ENCODE data around the gene AGA. TPM values are rescaled to one million over a fixed set of nuclear protein-coding genes. Genes with fewer than 3 reads are reported as not detected.

The AGA gene
- total and polyA plus RNA-seq, 10 of the 15 experiments (the other 5 are each of a cell fraction or from before 2014, with no cell fraction given) = 17.1 to 37.6 (median 24.5) TPM

- Histone ChIP-seq H3K9me3 (replicated peaks; ENCODE audit: control insufficient read depth, insufficient read depth, low read length) (no peaks in the 10 kb centered on the region), H3K27ac (ENCODE audit: control insufficient read depth, insufficient read depth) (no peak overlapping the region), H3K4me1 (ENCODE audit: control insufficient read depth, insufficient read depth, low read length) (no peaks in the 10 kb centered on the region), H3K4me3 (no peak overlapping the region), H3K36me3 (ENCODE audit: control insufficient read depth in 2 of 2, insufficient read depth in 2 of 2, low read length in 1 of 2) (no peaks in the 10 kb centered on the region), H3K9ac (ENCODE audit: control insufficient read depth, insufficient read depth, low read length) (no peak overlapping the region), H3K4me2 (ENCODE audit: control insufficient read depth, insufficient read depth) (no peak overlapping the region), H4K20me1 (ENCODE audit: control insufficient read depth, insufficient read depth) (no peaks in the 10 kb centered on the region), H3K27me3 (replicated peaks in 1 of 2; ENCODE audit: control insufficient read depth in 2 of 2, insufficient read depth in 2 of 2, low read length in 1 of 2) (no peaks in the 10 kb centered on the region), H3K79me2 (ENCODE audit: control insufficient read depth, insufficient read depth, low read length) (no peaks in the 10 kb centered on the region), H2AFZ (ENCODE audit: control insufficient read depth, low read depth, low read length) (no peak overlapping the region)
- CTCF ChIA-PET = interaction anchor here (1.0 kb wide), 1 partner anchor 141 kb away, joined by 3 read pairs; no protein-coding TSS in a partner anchor
- FAIRE-seq (no peak), DNase-seq (ENCODE audit: low read depth, low spot score) (no peak), ATAC-seq (no peak)
- POLR2A ChIA-PET = no interaction called here
- TF ChIP-seq TCF12 (IDR thresholded peaks at IDR 0.05; ENCODE audit: low read depth, low read length) = no peak
- TF ChIP-seq CBFB (IDR thresholded peaks at IDR 0.05; ENCODE audit: low read depth) = no peak
- TF ChIP-seq SPI1 (IDR thresholded peaks at IDR 0.05; ENCODE audit: borderline replicate concordance, insufficient read depth, low read depth, low read length) = no peak
- TF ChIP-seq BHLHE40 (IDR thresholded peaks at IDR 0.05; ENCODE audit: borderline replicate concordance in 1 of 2, low read depth in 2 of 2, low read length in 1 of 2) = no peak
- no peak for TF ChIP-seq HDAC2 (IDR thresholded peaks at IDR 0.05)
- TF ChIP-seq KLF5 (IDR thresholded peaks at IDR 0.05; ENCODE audit: partially characterized antibody) = no peak
- no peak for TF ChIP-seq IRF4 (IDR thresholded peaks at IDR 0.05; ENCODE audit: low read depth, low read length)
- TF ChIP-seq POLR2AphosphoS5 (IDR thresholded peaks at IDR 0.05; ENCODE audit: low read length) = no peak
- no peak for TF ChIP-seq SMAD5 (IDR thresholded peaks at IDR 0.05; ENCODE audit: low read depth)
- no peak for TF ChIP-seq CBX3 (IDR thresholded peaks at IDR 0.05; ENCODE audit: borderline replicate concordance, low read depth)
- no peak for TF ChIP-seq RB1 (IDR thresholded peaks at IDR 0.05; ENCODE audit: borderline replicate concordance)
- TF ChIP-seq CHD4 (IDR thresholded peaks at IDR 0.05) = no peak
- no peak for TF ChIP-seq SUPT20H (IDR thresholded peaks at IDR 0.05; ENCODE audit: borderline replicate concordance, control insufficient read depth, low read depth, low read length)
- TF ChIP-seq PAX5 (IDR thresholded peaks at IDR 0.05; ENCODE audit: borderline replicate concordance, low read depth, low read length) = no peak
- TF ChIP-seq CEBPZ (IDR thresholded peaks at IDR 0.05; ENCODE audit: low read depth, low read length) = no peak
- SMC1A ChIA-PET (ENCODE audit: uncharacterized antibody, unreplicated experiment) = no interaction called here
- RAD21 ChIA-PET (ENCODE audit: unreplicated experiment) = no interaction called here
- in situ Hi-C loops (cut with MboI) = no loop called here
- no TSS peak for BruUV-seq (replicated peaks)
- intact Hi-C loops (cut with micrococcal nuclease; ENCODE audit: unreplicated experiment) = no loop called here
Observed at GRCh38 chr4:177413656-177414055, 28.6 kb downstream of the AGA start.
